Measurements from ENCODE around the gene C20orf141. TPM values are rescaled to one million over a fixed set of nuclear protein-coding genes. Genes with fewer than 3 reads are reported as not detected.

Gene C20orf141
- total and polyA plus RNA-seq, 10 of the 15 experiments (the other 5 are each of a cell fraction or from before 2014, with no cell fraction given) = not detected

DNA sequence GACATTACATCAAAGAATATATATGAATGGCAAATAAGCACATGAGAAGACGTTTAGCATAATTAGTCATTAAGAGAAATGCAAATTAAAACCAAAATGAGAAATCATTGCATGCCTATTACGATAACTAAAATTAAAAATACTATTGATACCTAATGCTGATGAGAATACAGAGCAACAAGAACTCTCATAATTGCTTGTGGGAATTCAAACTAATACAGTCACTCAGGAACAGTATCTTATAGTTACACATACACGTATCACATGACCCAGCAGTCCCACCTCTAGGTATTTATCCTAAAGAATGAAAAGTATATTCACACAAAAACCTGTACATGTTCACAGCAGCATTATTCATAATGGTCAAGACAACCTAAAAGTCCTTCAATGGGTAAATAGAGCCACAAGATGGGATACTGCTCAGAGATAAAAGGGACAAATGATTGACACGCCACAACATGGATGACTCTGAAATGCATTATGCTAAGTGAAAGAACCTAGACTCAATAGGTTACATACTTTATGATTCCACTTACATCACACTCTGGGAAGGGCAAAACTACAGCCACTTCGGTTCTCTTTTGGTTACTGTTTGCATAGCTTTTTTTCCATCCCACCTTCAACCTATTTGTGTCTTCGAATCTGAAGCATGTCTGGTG lies 30.8 kb upstream of the C20orf141 start (continued):
- TF ChIP-seq RFX5 (IDR thresholded peaks at IDR 0.05; ENCODE audit: low read depth, low read length) (no peak), EZH2 (IDR thresholded peaks at IDR 0.05; ENCODE audit: borderline replicate concordance, control insufficient read depth, low read depth, low read length) (no peak)

- H3K4me3 ChIP-seq = no peak overlapping the region
- H3K9ac ChIP-seq (ENCODE audit: control insufficient read depth, insufficient read depth, low read length) = no peak overlapping the region
- WGBS (ENCODE audit: insufficient coverage, insufficient replicate concordance, low lambda C conversion rate, missing lambda C conversion rate) = 28% methylated on average over 6 of the region's 6 CpGs
- FAIRE-seq = no peak
- ChIA-PET SMC1A (ENCODE audit: uncharacterized antibody, unreplicated experiment) (no interaction called here), CTCF (interaction anchor here (0.6 kb wide), 1 partner anchor 260 kb away, joined by 3 read pairs; no protein-coding TSS in a partner anchor), POLR2A (no interaction called here), RAD21 (ENCODE audit: unreplicated experiment) (no interaction called here)
- TF ChIP-seq ZBTB40 (IDR thresholded peaks at IDR 0.05; ENCODE audit: borderline replicate concordance) = no peak
- no peak for TF ChIP-seq TCF12 (IDR thresholded peaks at IDR 0.05; ENCODE audit: low read depth, low read length)
- no peak for TF ChIP-seq ZSCAN29 (IDR thresholded peaks at IDR 0.05)
- no peak for TF ChIP-seq ETV6 (conservative IDR thresholded peaks at IDR 0.05 in 1 of 2, IDR thresholded peaks at IDR 0.05 in 1 of 2; ENCODE audit: borderline replicate concordance in 1 of 2, low read depth in 1 of 2)
- TF ChIP-seq, protein P1, sequence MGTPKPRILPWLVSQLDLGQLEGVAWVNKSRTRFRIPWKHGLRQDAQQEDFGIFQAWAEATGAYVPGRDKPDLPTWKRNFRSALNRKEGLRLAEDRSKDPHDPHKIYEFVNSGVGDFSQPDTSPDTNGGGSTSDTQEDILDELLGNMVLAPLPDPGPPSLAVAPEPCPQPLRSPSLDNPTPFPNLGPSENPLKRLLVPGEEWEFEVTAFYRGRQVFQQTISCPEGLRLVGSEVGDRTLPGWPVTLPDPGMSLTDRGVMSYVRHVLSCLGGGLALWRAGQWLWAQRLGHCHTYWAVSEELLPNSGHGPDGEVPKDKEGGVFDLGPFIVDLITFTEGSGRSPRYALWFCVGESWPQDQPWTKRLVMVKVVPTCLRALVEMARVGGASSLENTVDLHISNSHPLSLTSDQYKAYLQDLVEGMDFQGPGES (IDR thresholded peaks at IDR 0.05) = no peak
- TF ChIP-seq STAT1 (conservative IDR thresholded peaks at IDR 0.05) = no peak
- TF ChIP-seq SUPT20H (IDR thresholded peaks at IDR 0.05; ENCODE audit: borderline replicate concordance, control insufficient read depth, low read depth, low read length) = no peak
- no peak for TF ChIP-seq RAD51 (IDR thresholded peaks at IDR 0.05)
- TF ChIP-seq IKZF2 (IDR thresholded peaks at IDR 0.05) = no peak
- TF ChIP-seq TCF7 (IDR thresholded peaks at IDR 0.05; ENCODE audit: borderline replicate concordance) = no peak
- no peak for TF ChIP-seq EED (IDR thresholded peaks at IDR 0.05; ENCODE audit: low read depth)
- TF ChIP-seq KLF5 (IDR thresholded peaks at IDR 0.05; ENCODE audit: partially characterized antibody) = no peak
- TF ChIP-seq MLLT1 (IDR thresholded peaks at IDR 0.05) = no peak
- TF ChIP-seq DPF2 (IDR thresholded peaks at IDR 0.05) = no peak
- TF ChIP-seq ZBED1 (IDR thresholded peaks at IDR 0.05; ENCODE audit: borderline replicate concordance) = no peak
- no peak overlapping the region for H3K4me2 ChIP-seq (ENCODE audit: control insufficient read depth, insufficient read depth)
- no peaks in the 10 kb centered on the region for H3K79me2 ChIP-seq (ENCODE audit: control insufficient read depth, insufficient read depth, low read length)
- ATAC-seq = no peak
- H3K27ac ChIP-seq (ENCODE audit: control insufficient read depth, insufficient read depth) = no peak overlapping the region
- BruUV-seq (replicated peaks) = no TSS peak
- no peaks in the 10 kb centered on the region for H3K9me3 ChIP-seq (replicated peaks; ENCODE audit: control insufficient read depth, insufficient read depth, low read length)
- DNase-seq (ENCODE audit: low read depth, low spot score) = no peak
- H4K20me1 ChIP-seq (ENCODE audit: control insufficient read depth, insufficient read depth) = no peaks in the 10 kb centered on the region
- H2AFZ ChIP-seq (ENCODE audit: control insufficient read depth, low read depth, low read length) = no peak overlapping the region
- intact Hi-C loops (cut with micrococcal nuclease; ENCODE audit: unreplicated experiment) = no loop called here
- no peaks in the 10 kb centered on the region for H3K4me1 ChIP-seq (ENCODE audit: control insufficient read depth, insufficient read depth, low read length)
- no peaks in the 10 kb centered on the region for H3K36me3 ChIP-seq (ENCODE audit: control insufficient read depth in 2 of 2, insufficient read depth in 2 of 2, low read length in 1 of 2)
- in situ Hi-C loops (cut with MboI) = no loop called here
- peaks cover 0 to 3% of the 10 kb centered on the region in 2 experiments; a peak in 3 of 4 replicates for H3K27me3 ChIP-seq (replicated peaks in 1 of 2; ENCODE audit: control insufficient read depth in 2 of 2, insufficient read depth in 2 of 2, low read length in 1 of 2)
These were observed 21.3 kb upstream of the C20orf141 start for GRCh38 chr20:2793471-2793870.
